IPS DF 19.7 (cell line): ENCODE measurements around the gene RAPGEF6.

ENCODE experiments used
- DNase-seq: peaks from one replicate; pipeline ENCODE4 v3.0.0-alpha.2; 2013; ENCODE audit warnings: low read depth, low spot score

The RAPGEF6 gene

GRCh38 chr5:131541762-131542161 is 93.3 kb downstream of the RAPGEF6 start:
- DNase-seq: no peak

GRCh38 chr5:131541071-131541470 is 94.0 kb downstream of the RAPGEF6 start:
- DNase-seq: no peak

- DNase-seq: no peak
These were observed 95.8 kb downstream of the RAPGEF6 start for GRCh38 chr5:131539251-131539650.

DNA sequence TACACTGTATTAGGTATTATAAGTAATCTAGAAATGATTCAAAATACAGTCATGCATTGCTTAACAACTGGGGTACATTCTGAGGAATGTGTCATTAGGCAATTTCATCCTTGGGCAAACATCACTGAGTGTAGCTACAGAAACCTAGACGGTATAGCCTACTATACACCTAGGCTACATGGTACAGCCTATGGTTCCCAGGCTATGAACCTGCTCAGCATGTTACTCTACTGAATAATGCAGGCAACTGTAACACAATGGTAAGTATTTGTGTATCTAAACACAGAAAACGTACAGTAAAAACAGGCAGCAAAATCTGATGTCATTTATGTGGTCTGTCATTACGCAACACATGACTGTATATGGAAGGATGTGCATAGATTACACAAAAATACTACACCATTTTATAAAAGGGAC is 96.8 kb downstream of the RAPGEF6 start:
- no peak for DNase-seq

DNA sequence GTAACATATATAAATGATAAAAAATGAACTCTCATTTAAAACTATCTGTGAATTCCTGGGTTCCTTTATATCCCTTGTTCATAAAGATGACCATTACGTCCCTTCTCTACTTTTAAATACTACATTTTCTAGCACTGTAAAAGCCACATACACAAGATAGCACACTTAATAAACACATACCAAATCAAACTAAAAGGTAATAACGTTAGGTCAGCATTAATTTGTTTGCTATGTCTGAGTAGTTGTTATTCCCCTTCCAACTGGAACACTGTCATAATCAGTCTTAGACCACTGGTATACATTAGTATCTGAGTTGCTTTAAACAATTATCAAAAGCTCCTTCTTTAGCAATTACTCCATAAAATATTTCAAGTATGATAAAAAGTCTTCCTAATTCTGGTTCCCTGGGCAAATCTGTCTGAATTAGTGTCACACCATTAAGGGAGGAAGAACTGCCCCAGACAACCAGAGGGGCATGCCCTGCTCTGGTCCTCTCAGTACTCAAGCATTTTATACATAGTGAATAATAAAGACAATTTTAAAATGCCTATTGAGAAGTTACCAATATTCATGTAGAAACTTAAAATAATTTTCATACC is 98.1 kb downstream of the RAPGEF6 start:
- DNase-seq: no peak

- DNase-seq: no peak
These were observed 98.7 kb downstream of the RAPGEF6 start for GRCh38 chr5:131536211-131536826.

DNA sequence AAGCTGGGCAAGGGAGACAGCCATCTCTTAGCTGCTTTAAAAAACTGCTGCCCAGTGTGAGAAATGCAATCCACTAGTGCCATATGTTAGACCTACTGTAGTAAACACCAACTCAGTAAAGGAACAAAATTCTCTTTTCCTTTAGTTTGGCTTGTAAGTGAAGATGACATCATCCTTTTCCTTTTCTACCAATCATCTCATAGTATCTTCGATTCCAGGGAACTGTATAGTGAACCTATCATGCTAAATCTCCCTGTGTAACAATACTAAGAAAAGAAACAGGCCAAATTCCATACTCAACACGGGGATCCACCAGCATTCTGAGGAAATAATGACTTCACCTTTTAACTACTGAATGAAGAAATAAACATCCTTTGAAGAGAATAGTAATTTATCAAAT is 100.1 kb downstream of the RAPGEF6 start:
- DNase-seq: no peak

GRCh38 chr5:131533836-131534235 is 101.2 kb downstream of the RAPGEF6 start:
- no peak for DNase-seq

DNA sequence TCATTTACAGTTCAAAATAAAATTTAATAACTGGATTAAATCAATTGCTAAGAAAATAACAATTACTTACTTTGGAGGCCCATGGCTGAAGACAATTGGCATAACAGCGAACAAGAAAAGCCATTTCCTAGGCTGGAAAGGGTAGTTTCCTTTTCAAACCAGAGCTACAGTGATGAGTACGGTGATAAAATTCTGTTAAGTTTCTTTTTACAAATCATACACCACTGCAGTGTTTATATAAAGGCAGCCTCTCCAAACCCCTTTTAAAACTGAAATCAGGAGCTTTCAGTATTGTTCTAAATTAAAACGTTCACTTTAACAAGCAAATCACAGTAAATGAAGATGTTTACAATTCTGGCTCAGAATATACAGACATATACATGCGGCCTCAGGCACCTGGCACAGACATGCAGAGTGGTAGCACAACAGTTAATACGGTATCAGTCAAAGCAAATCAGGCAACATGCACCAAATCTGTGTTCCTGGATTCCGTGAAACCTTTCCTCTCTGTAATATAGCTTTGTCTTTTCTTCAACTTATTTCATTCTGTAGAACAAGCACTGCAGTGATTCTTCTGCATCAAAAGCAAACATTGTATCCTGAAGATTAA is 102.9 kb downstream of the RAPGEF6 start:
- no peak for DNase-seq

- no peak for DNase-seq
These were observed 104.2 kb downstream of the RAPGEF6 start for GRCh38 chr5:131530706-131531331.

DNA sequence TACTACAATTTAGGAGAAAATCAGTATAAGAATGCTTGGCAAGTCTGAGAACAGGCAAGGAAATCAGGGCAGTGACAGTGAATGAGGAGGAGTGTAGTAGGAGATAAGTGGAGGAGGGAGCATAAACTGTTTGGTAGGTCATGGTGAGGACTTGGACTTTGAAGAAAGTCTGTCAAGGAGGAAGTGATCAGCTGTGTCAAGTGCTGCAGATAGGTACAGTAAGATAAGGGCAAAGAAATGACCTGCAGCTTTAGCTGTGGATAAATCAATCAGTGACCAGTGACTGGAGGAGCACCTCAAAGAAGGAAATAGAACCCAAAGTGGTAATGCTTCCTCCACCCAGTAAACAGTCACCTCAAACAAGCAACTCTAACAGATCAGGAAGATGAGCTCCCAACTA is 106.3 kb downstream of the RAPGEF6 start:
- no peak for DNase-seq

GRCh38 chr5:131525805-131526204 is 109.2 kb downstream of the RAPGEF6 start:
- no peak for DNase-seq

DNA sequence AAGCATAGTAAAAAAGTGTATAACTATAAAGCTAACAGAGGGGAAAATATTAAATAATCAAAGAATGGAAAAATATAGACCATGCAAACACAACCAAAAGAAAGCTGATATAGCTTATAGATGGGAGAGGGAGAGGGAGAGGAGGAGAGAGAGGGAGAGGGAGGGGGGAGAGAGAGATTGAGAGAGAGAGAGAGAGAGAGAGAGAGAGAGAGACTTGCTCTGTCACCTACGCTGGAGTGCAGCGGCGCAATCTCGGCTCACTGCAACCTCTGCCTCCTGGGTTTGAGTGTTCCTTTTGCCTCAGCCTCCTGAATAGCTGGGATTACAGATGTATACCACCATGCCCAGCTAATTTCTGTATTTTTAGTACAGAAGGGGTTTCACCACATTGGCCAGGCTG is 110.6 kb downstream of the RAPGEF6 start:
- no peak for DNase-seq

GRCh38 chr5:131523500-131524185 is 111.4 kb downstream of the RAPGEF6 start:
- no peak for DNase-seq

GRCh38 chr5:131521252-131521651 is 113.8 kb downstream of the RAPGEF6 start:
- DNase-seq: no peak

GRCh38 chr5:131515348-131515747 is 119.7 kb downstream of the RAPGEF6 start:
- no peak for DNase-seq

DNA sequence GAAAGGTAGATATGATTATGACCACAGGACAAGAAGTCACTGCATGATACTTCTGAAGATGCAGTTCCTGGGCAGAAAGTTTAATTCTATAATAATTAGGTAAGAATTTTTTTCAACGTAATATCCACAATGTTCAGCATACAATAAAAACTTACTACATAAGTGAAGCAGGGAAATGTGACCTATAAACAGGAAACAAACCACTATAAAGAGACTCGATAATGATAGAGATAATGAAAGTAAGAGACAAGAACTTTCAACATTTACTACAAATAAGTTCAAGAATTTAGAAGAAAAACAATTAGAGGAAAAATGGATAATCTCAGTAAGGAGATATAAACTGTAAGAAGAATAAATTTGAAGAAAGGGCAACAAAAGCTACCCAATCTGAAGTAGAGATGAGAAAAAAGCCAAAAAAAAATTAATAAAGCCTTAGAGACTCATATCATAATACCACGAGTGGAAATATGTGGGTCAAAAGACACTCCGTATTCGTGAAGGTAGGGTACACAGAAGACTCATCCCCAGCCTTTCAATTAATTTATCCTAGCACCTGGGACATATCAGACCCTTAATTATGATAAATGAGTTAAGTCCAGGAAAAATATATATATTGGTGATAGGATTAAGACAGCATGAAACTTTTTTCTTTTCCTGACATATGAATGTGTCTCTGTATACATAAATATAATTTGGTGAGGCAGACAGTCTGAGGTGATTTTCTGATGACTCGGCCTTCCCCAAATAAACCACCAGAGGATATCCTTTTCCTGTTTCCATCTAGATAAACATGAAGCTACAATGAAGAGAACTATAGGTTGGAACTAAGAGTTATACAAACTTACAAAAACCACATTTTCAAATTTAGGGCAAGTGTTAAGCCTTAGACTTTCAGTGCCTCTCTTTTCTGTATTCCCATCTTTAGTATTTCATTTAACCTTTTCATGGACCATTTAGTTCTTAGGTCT is 120.4 kb downstream of the RAPGEF6 start:
- no peak for DNase-seq

GRCh38 chr5:131513780-131514179 is 121.2 kb downstream of the RAPGEF6 start:
- no peak for DNase-seq

DNA sequence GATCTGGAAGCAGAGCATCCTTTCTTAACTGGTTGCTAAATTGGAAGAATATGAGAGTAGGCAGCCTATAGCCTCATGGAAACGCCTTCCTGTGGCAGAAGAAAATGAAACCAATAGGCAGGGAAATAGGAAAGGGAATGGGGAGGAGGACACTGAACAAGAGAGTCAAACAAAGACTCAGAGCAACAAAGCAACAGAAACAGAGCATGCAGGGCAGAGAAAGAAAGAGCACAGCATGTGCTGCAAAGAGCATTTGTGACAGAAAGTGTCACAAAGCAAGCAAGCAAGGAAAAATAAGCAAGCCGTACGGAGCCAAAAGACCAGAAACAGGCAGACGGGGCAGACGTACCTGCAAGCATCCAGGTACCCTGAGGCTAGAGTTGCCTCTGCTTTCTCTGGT is 123.1 kb downstream of the RAPGEF6 start:
- no peak for DNase-seq

- DNase-seq: no peak
These were observed 125.2 kb downstream of the RAPGEF6 start for GRCh38 chr5:131509801-131510200.
